GM12872 (cell line): Measurements from ENCODE around the gene RIPK3.

Source experiments
- TF ChIP-seq, protein P1 (sequence below): IDR thresholded peaks from 3 replicates; pipeline ENCODE4 v1.5.1; 2011; ENCODE audit warnings: low read depth, mild to moderate bottlenecking, low read length, moderate library complexity; ENCODE audit not compliant: insufficient read depth

The RIPK3 gene

DNA sequence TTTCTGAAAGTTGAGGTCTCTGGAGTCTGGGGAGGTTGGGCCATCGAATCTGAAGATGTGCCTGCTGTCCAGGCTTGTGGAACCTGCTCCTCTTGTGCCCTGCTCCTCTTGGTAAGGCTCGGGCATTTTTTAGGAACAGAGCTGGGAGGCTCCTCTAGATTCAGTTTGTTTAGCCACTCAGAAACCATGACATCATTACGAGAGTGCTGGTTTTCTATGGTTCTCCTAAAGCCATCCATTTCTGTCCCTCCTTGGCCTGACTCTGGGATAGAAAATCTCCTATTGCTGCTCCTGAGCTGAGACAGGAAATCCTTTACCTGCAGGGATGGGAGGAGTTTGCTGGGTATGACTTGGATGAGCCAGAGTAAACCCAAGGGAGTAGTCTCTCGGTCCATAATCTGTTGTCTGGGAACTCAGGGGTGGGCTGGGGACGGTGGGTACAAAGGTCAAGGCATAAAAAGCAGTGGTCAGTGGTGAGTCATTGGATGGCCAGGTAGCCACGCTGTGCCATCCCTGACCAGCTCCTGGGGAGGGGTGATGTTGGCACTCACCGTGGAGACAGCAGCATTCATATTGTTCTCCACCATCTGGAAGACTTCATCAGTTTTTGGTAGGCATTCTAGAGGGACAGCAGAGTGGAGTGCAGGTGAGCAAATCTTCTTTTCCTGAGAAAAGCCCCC, 2.5 kb downstream of the RIPK3 start:
- TF ChIP-seq, protein P1, sequence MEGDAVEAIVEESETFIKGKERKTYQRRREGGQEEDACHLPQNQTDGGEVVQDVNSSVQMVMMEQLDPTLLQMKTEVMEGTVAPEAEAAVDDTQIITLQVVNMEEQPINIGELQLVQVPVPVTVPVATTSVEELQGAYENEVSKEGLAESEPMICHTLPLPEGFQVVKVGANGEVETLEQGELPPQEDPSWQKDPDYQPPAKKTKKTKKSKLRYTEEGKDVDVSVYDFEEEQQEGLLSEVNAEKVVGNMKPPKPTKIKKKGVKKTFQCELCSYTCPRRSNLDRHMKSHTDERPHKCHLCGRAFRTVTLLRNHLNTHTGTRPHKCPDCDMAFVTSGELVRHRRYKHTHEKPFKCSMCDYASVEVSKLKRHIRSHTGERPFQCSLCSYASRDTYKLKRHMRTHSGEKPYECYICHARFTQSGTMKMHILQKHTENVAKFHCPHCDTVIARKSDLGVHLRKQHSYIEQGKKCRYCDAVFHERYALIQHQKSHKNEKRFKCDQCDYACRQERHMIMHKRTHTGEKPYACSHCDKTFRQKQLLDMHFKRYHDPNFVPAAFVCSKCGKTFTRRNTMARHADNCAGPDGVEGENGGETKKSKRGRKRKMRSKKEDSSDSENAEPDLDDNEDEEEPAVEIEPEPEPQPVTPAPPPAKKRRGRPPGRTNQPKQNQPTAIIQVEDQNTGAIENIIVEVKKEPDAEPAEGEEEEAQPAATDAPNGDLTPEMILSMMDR: no peak

- TF ChIP-seq, protein P1: no peak
Measured at GRCh38 chr14:24335461-24336171, 4.2 kb downstream of the RIPK3 start.

DNA sequence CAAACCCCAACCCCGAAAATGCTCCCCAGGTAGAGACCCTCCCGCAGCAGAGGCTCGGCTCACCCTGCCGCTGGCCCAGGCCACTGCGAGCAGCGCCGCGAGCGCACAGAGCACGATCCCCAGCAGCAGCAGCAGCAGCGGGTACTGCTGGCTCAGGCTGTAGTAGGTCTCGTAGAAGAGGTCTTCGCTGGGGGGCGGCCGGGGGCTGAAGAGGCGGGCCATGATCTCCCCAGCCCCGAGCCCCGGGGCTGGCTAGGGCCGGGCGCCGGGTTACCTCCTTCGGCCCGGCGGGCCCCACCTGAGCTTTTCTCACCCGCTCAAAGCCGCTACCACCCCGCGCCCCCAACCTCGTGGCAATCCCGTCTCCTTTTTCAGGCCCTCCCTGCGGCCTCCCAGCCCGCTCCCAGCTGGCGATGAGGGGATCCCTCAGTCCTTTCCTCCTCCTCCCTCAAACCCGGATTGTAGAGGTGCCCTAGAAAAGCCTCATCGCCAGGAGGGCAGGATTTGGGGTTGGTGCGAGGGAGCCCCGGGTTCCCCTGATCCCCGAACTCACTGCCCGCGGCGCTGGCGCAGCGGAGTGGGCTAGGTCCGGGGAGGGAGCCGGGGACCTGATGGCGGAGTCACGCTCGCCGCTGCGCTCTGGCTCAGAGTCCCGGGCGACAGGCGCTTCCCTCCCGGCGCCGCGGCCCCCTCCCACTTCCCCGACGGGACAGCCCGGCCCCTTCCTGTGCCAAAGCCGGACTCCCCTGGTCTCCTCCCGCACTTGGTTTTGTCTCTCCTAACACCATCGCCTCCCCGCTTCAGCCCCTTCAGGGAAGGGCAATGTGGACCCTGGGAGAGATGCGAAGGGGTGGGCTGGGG, 5.1 kb downstream of the RIPK3 start, which contains the start of gene ADCY4:
Gene ADCY4 (minus strand): TSS at position 641 of the 861 bp plus-strand sequence. CDS start 419 bp downstream, at position 222.
- TF ChIP-seq, protein P1: no peak

DNA sequence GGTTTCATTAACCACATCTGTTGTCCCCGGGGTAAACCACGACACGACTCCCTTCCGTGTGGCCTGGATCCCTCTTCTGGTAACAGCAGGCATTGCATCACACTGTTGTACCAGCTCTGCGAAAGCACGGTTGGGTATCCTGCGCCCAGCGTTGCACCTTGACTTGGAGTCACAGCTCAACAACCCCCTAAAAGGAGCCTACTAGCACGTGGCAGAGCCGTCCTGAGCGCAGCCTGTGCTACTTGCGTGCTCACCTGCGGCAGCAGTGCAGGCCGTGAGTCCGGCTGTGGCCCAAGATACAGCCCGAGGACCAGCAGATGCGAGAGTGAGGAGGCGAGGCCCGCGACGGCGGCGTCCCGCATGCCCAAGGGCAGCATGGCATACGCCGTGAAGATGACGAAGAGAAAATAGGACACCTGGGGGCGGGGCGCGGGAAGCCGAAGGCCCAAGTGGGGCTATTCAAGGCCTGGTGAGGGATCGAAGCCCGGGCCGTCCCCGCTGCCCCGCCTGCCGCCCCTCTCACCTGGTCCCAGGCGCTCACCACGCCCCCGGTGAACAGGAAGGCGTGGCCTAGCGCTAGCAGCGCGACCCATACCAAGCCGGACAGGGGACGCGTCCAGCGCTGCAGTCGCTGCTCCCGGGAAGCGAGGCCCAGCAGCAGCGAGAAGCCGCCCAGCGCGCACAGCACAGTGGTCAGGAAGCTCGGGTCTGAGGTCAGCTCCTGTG, 7.4 kb downstream of the RIPK3 start:
- TF ChIP-seq, protein P1: peak; percentile 95

GRCh38 chr14:24331731-24332267, 8.0 kb downstream of the RIPK3 start:
- TF ChIP-seq, protein P1: no peak

GRCh38 chr14:24330973-24331674, 8.7 kb downstream of the RIPK3 start:
- TF ChIP-seq, protein P1: no peak
